GM12878 (cell line): ENCODE results near the gene YKT6. TPM values are rescaled to one million over a fixed set of nuclear protein-coding genes. Genes with fewer than 3 reads are reported as not detected.

Source experiments
- ATAC-seq: fragments of 200-7000 bp; cut with Tn5 transposase; 3 replicates; pipeline ENCODE4 v1.9.1; 2020; ENCODE audit warnings: mild to moderate bottlenecking, moderate library complexity
- BruUV-seq: library from RNA; stranded (reverse); fragments of 400-500 nt; replicated peaks from 2 replicates; lab custom pipeline; 2021; lab: Mats Ljungman, UMichigan
- CTCF ChIA-PET: fragments of 300-600 bp; sonication (Branson Sonifier 250); formaldehyde crosslinking; extraction: SDS; loops from one replicate; lab custom pipeline; 2021; ENCODE audit warnings: inconsistent platforms; lab: Yijun Ruan, JAX
- POLR2A ChIA-PET: fragments of 350-600 bp; formaldehyde crosslinking; extraction: SDS; loops from one replicate; lab custom pipeline; 2021; ENCODE audit warnings: inconsistent platforms; lab: Charles Lee
- RAD21 ChIA-PET: fragments of 300-600 bp; sonication (Branson Sonifier 250); formaldehyde crosslinking; loops from one replicate; lab custom pipeline; 2023; ENCODE audit warnings: antibody characterized with exemption; ENCODE audit not compliant: unreplicated experiment; lab: Charles Lee
- SMC1A ChIA-PET: fragments of 300-600 bp; sonication (Branson Sonifier 250); formaldehyde crosslinking; loops from one replicate; lab custom pipeline; 2023; ENCODE audit not compliant: unreplicated experiment, uncharacterized antibody; lab: Charles Lee
- DNase-seq: peaks from one replicate; pipeline ENCODE4 v3.0.0-alpha.2; 2011; ENCODE audit warnings: low read depth, low spot score
- FAIRE-seq: peaks from 3 replicates; lab custom pipeline; 2011; peaks lifted over from hg19 to GRCh38; lab: Jason Lieb, UNC
- H2AFZ ChIP-seq: 2 replicates; pipeline ENCODE4 v1.6.0; 2011; ENCODE audit warnings: low read depth, low read length, control low read depth; ENCODE audit not compliant: control insufficient read depth
- H3K27ac ChIP-seq: 2 replicates; pipeline ENCODE4 v1.5.1; 2011; ENCODE audit warnings: control low read depth; ENCODE audit not compliant: control insufficient read depth, insufficient read depth
- H3K27me3 ChIP-seq, 2 experiments: replicated peaks in 1 of 2; 2 replicates each; pipeline versions ENCODE4 v1.6.0 to v1.6.1; 2011; ENCODE audit warnings: low read length in 1 of 2; ENCODE audit not compliant: control insufficient read depth in 2 of 2, insufficient read depth in 2 of 2
- H3K36me3 ChIP-seq, 2 experiments: 2 replicates each; pipeline ENCODE4 v1.5.1; 2011; ENCODE audit warnings: low read length in 1 of 2; ENCODE audit not compliant: control insufficient read depth in 2 of 2, insufficient read depth in 2 of 2
- H3K4me1 ChIP-seq: 2 replicates; pipeline ENCODE4 v1.6.1; 2011; ENCODE audit warnings: mild to moderate bottlenecking, low read length, moderate library complexity, mixed read lengths; ENCODE audit not compliant: control insufficient read depth, insufficient read depth
- H3K4me2 ChIP-seq: 2 replicates; pipeline ENCODE4 v1.6.0; 2011; ENCODE audit warnings: control low read depth; ENCODE audit not compliant: control insufficient read depth, insufficient read depth
- H3K4me3 ChIP-seq: fragments of 200-600 bp; sonication (generic); 2 replicates; pipeline ENCODE4 v1.5.1; 2016
- H3K79me2 ChIP-seq: 2 replicates; pipeline ENCODE4 v1.6.0; 2011; ENCODE audit warnings: low read length; ENCODE audit not compliant: control insufficient read depth, insufficient read depth
- H3K9ac ChIP-seq: 2 replicates; pipeline ENCODE4 v1.8.0; 2011; ENCODE audit warnings: low read length, control low read depth, mixed read lengths; ENCODE audit not compliant: control insufficient read depth, insufficient read depth
- H3K9me3 ChIP-seq: replicated peaks from 3 replicates; pipeline ENCODE4 v1.5.1; 2011; ENCODE audit warnings: mild to moderate bottlenecking, low read length; ENCODE audit not compliant: control insufficient read depth, insufficient read depth
- H4K20me1 ChIP-seq: 2 replicates; pipeline ENCODE4 v1.6.0; 2011; ENCODE audit not compliant: control insufficient read depth, insufficient read depth
- CHD4 ChIP-seq: fragments of 200-600 bp; sonication (generic); IDR thresholded peaks from 2 replicates; pipeline ENCODE4 v1.6.1; 2016; ENCODE audit warnings: mild to moderate bottlenecking
- CREM ChIP-seq: IDR thresholded peaks from 2 replicates; pipeline ENCODE4 v1.6.1; 2014; ENCODE audit warnings: antibody characterized with exemption, low read depth
- EZH2 ChIP-seq: IDR thresholded peaks from 2 replicates; pipeline ENCODE4 v1.6.1; 2012; ENCODE audit warnings: low read depth, mild to moderate bottlenecking, control low read depth, inconsistent platforms, low read length, borderline replicate concordance; ENCODE audit not compliant: control insufficient read depth
- IKZF2 ChIP-seq, 2 experiments: fragments of 450-650 bp; IDR thresholded peaks; 2 replicates each; pipeline ENCODE4 v1.6.1; 2017; ENCODE audit warnings: mild to moderate bottlenecking in 2 of 2, moderate library complexity in 2 of 2
- JUNB ChIP-seq: IDR thresholded peaks from 2 replicates; pipeline ENCODE4 v1.6.1; 2016; ENCODE audit warnings: antibody characterized with exemption, mild to moderate bottlenecking
- MXI1 ChIP-seq: fragments of 150-350 bp; IDR thresholded peaks from 2 replicates; pipeline ENCODE4 v1.6.1; 2011; ENCODE audit warnings: low read depth, mild to moderate bottlenecking, inconsistent platforms, low read length, improper control_type of control experiment
- RFX5 ChIP-seq: IDR thresholded peaks from 2 replicates; pipeline ENCODE4 v1.6.1; 2011; ENCODE audit warnings: low read depth, low read length, improper control_type of control experiment
- SMAD5 ChIP-seq: IDR thresholded peaks from 2 replicates; pipeline ENCODE4 v1.6.1; 2016; ENCODE audit warnings: antibody characterized with exemption, low read depth
- STAT3 ChIP-seq: IDR thresholded peaks from 2 replicates; pipeline ENCODE4 v1.6.1; 2011; ENCODE audit warnings: low read depth, low read length, improper control_type of control experiment
- SUPT20H ChIP-seq: IDR thresholded peaks from 2 replicates; pipeline ENCODE4 v1.6.1; 2011; ENCODE audit warnings: low read depth, mild to moderate bottlenecking, low read length, moderate library complexity, borderline replicate concordance; ENCODE audit not compliant: control insufficient read depth
- TCF3 ChIP-seq: IDR thresholded peaks from 2 replicates; pipeline ENCODE4 v1.6.1; 2012; ENCODE audit warnings: low read depth, mild to moderate bottlenecking, low read length, borderline replicate concordance; ENCODE audit not compliant: insufficient read depth
- ZNF274 ChIP-seq: IDR thresholded peaks from one replicate; pipeline ENCODE4 v1.8.0; 2011; ENCODE audit not compliant: insufficient read length, insufficient read depth
- WGBS: methylation state at CpG from one replicate; pipeline ENCODE4 v1.1.6; 2016; ENCODE audit warnings: low lambda C conversion rate; ENCODE audit not compliant: insufficient replicate concordance, insufficient coverage; ENCODE audit errors: missing lambda C conversion rate; 5-methylcytosine and 5-hydroxymethylcytosine counted together
- in situ Hi-C: fragments of 300-500 bp; cut with MboI; formaldehyde crosslinking; loops from 9 replicates; pipeline ENCODE4 v1.14.3; 2018; ENCODE audit warnings: mixed read lengths
- intact Hi-C: fragments of 100-400 bp; cut with micrococcal nuclease; formaldehyde crosslinking; loops from one replicate; pipeline ENCODE4 v1.14.2; 2022; ENCODE audit not compliant: unreplicated experiment
- polyA plus RNA-seq, 11 experiments: library from polyadenylated mRNA; depleted of rRNA in 4 of 11; unstranded in 6 of 11; stranded (reverse) in 5 of 11; fragments of >200 nt; fragmentation: Nextera tagmentation in 4 of 11; fragmentation: Illumina TruSeq in 1 of 11; extraction: Ambion mirVana in 4 of 11; extraction: Trizol in 1 of 11; gene quantifications; 1 replicate in 1 of 11; 2 replicates in 10 of 11; pipeline versions ENCODE4 v1.2.1 to v1.2.3, GENCODE V29; 2011 to 2016; ENCODE audit warnings: inconsistent platforms in 2 of 11, missing spikeins in 2 of 11, low read depth in 1 of 11
- total RNA-seq, 4 experiments: library from RNA; depleted of rRNA in 3 of 4; stranded (reverse); fragments of >200 nt in 3 of 4; fragmentation: Illumina TruSeq in 1 of 4; extraction: Trizol in 1 of 4; gene quantifications; 2 replicates each; pipeline versions ENCODE4 v1.2.1 to v1.2.3, GENCODE V29; 2013 to 2021
- TF ChIP-seq, protein P1 (sequence below): fragments of 450-650 bp; IDR thresholded peaks from 2 replicates; pipeline ENCODE4 v1.6.1; 2016; ENCODE audit warnings: mild to moderate bottlenecking
- TF ChIP-seq, protein P2 (sequence below): fragments of 450-650 bp; IDR thresholded peaks from 2 replicates; pipeline ENCODE4 v1.6.1; 2017; ENCODE audit warnings: mild to moderate bottlenecking, moderate library complexity
- TF ChIP-seq, protein P3 (sequence below): IDR thresholded peaks from 2 replicates; pipeline ENCODE4 v1.6.1; 2012; ENCODE audit warnings: low read depth, low read length, improper control_type of control experiment

The YKT6 gene
- total and polyA plus RNA-seq, 10 of the 15 experiments (the other 5 are each of a cell fraction or from before 2014, with no cell fraction given) = 1.7 to 95.2 (median 70.5) TPM

DNA sequence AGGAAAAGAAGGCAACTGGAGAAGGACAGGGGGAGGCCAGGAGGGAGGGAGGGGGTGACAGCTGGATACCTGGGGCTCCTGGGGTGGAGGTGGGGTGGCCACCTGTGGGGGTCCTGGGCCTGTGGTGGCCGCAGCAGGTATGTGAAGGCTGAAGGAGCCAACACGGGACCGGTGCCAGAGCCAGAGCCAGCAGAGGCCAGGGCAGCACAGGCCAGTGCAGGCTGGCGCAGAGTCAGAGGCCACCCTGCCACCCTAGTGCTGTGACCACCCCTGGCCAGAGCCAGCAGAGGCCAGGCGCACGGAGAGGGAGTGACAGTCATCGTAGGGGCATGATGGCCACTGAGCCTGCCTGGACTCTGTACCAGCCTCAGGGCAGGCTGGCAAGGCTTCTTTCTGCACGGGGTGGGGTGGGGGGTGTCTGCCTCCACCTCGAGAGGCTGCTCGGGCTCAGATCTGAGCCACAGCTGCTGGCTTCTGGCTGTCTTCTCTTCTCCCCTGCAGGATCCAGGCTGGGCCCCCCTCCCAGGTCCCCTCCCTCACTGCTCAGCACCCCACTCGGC lies 28.8 kb downstream of the YKT6 start:
- no peaks in the 10 kb centered on the region for H3K27me3 ChIP-seq
- TF ChIP-seq RFX5 = no peak
- no peak for TF ChIP-seq IKZF2 (IDR thresholded peaks at IDR 0.05)
- TF ChIP-seq CHD4 = no peak
- no peak for TF ChIP-seq STAT3
- TF ChIP-seq, protein P1, sequence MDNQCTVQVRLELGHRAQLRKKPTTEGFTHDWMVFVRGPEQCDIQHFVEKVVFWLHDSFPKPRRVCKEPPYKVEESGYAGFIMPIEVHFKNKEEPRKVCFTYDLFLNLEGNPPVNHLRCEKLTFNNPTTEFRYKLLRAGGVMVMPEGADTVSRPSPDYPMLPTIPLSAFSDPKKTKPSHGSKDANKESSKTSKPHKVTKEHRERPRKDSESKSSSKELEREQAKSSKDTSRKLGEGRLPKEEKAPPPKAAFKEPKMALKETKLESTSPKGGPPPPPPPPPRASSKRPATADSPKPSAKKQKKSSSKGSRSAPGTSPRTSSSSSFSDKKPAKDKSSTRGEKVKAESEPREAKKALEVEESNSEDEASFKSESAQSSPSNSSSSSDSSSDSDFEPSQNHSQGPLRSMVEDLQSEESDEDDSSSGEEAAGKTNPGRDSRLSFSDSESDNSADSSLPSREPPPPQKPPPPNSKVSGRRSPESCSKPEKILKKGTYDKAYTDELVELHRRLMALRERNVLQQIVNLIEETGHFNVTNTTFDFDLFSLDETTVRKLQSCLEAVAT = no peak
- TF ChIP-seq EZH2 = no peak
- no peak for TF ChIP-seq TCF3
- no peak for TF ChIP-seq SMAD5
- TF ChIP-seq JUNB = no peak
- no peak for TF ChIP-seq CREM
- TF ChIP-seq SUPT20H = no peak
- TF ChIP-seq, protein P2, sequence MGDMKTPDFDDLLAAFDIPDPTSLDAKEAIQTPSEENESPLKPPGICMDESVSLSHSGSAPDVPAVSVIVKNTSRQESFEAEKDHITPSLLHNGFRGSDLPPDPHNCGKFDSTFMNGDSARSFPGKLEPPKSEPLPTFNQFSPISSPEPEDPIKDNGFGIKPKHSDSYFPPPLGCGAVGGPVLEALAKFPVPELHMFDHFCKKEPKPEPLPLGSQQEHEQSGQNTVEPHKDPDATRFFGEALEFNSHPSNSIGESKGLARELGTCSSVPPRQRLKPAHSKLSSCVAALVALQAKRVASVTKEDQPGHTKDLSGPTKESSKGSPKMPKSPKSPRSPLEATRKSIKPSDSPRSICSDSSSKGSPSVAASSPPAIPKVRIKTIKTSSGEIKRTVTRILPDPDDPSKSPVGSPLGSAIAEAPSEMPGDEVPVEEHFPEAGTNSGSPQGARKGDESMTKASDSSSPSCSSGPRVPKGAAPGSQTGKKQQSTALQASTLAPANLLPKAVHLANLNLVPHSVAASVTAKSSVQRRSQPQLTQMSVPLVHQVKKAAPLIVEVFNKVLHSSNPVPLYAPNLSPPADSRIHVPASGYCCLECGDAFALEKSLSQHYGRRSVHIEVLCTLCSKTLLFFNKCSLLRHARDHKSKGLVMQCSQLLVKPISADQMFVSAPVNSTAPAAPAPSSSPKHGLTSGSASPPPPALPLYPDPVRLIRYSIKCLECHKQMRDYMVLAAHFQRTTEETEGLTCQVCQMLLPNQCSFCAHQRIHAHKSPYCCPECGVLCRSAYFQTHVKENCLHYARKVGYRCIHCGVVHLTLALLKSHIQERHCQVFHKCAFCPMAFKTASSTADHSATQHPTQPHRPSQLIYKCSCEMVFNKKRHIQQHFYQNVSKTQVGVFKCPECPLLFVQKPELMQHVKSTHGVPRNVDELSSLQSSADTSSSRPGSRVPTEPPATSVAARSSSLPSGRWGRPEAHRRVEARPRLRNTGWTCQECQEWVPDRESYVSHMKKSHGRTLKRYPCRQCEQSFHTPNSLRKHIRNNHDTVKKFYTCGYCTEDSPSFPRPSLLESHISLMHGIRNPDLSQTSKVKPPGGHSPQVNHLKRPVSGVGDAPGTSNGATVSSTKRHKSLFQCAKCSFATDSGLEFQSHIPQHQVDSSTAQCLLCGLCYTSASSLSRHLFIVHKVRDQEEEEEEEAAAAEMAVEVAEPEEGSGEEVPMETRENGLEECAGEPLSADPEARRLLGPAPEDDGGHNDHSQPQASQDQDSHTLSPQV = no peak
- TF ChIP-seq ZNF274 = no peak
- TF ChIP-seq MXI1 = no peak
- TF ChIP-seq, protein P3, sequence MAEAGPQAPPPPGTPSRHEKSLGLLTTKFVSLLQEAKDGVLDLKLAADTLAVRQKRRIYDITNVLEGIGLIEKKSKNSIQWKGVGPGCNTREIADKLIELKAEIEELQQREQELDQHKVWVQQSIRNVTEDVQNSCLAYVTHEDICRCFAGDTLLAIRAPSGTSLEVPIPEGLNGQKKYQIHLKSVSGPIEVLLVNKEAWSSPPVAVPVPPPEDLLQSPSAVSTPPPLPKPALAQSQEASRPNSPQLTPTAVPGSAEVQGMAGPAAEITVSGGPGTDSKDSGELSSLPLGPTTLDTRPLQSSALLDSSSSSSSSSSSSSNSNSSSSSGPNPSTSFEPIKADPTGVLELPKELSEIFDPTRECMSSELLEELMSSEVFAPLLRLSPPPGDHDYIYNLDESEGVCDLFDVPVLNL = no peak

More for the DNA sequence above, 28.8 kb downstream of the YKT6 start:
- in situ Hi-C loops = no loop called here
- ATAC-seq = no peak
- Histone ChIP-seq H3K4me2 (no peak overlapping the region), H3K9ac (no peak overlapping the region), H3K27ac (no peak overlapping the region), H3K9me3 (no peaks in the 10 kb centered on the region), H3K79me2 (no peaks in the 10 kb centered on the region), H2AFZ (no peak overlapping the region), H3K36me3 (no peaks in the 10 kb centered on the region), H3K4me1 (no peaks in the 10 kb centered on the region), H4K20me1 (no peaks in the 10 kb centered on the region), H3K4me3 (no peak overlapping the region)
- CTCF ChIA-PET = interaction anchor here (0.7 to 1.3 kb wide), 2 partner anchors 12 to 305 kb away, joined by 3 read pairs; no protein-coding TSS in a partner anchor
- WGBS = 37% methylated on average over 11 of the region's 11 CpGs
- no TSS peak for BruUV-seq
- POLR2A ChIA-PET = no interaction called here
- intact Hi-C loops = no loop called here
- SMC1A ChIA-PET = no interaction called here
- no peak for DNase-seq
- FAIRE-seq = no peak
- RAD21 ChIA-PET = no interaction called here
